OCI-LY3 (cell line): ENCODE results near the gene SNF8.
A peak's percentile ranks its signal among the peaks of the same experiment; 100 is the strongest.

Source experiments
- H2AFZ ChIP-seq: fragments of 200-600, 300-600 bp; shearing (Covaris generic); 2 replicates; pipeline ENCODE4 v1.6.0; 2014; ENCODE audit warnings: antibody characterized with exemption, low read depth, low read length
- H3K27ac ChIP-seq: fragments of 200-600, 300-600 bp; sonication (generic); 2 replicates; pipeline ENCODE4 v1.5.1; 2014; ENCODE audit warnings: mild to moderate bottlenecking, low read length, moderate library complexity, mixed read lengths
- H3K27me3 ChIP-seq: fragments of 200-600, 300-600 bp; sonication (generic); 2 replicates; pipeline ENCODE4 v1.6.1; 2014; ENCODE audit warnings: low read depth, low read length, mixed read lengths
- H3K36me3 ChIP-seq: fragments of 200-600, 300-600 bp; sonication (generic); replicated peaks from 2 replicates; pipeline ENCODE3; 2014; ENCODE audit warnings: low read depth, low read length, mixed read lengths
- H3K4me1 ChIP-seq: fragments of 300-600, 200-600 bp; sonication (generic); 2 replicates; pipeline ENCODE4 v1.6.1; 2014; ENCODE audit warnings: low read length, mixed read lengths
- H3K4me2 ChIP-seq: fragments of 200-600, 300-600 bp; sonication (generic); 2 replicates; pipeline ENCODE4 v1.6.1; 2014; ENCODE audit warnings: low read length, mixed read lengths
- H3K4me3 ChIP-seq: fragments of 300-600, 200-600 bp; sonication (generic); 2 replicates; pipeline ENCODE4 v1.5.1; 2014; ENCODE audit warnings: antibody characterized with exemption, mild to moderate bottlenecking, low read length, moderate library complexity
- H3K79me2 ChIP-seq: fragments of 300-600, 200-600 bp; shearing (Covaris generic); 2 replicates; pipeline ENCODE4 v1.6.1; 2014; ENCODE audit warnings: mild to moderate bottlenecking, low read length, mixed read lengths
- H3K9ac ChIP-seq: fragments of 300-600, 200-600 bp; shearing (Covaris generic); 2 replicates; pipeline ENCODE4 v1.6.0; 2014; ENCODE audit warnings: mild to moderate bottlenecking, low read length, moderate library complexity
- H3K9me3 ChIP-seq: fragments of 200-600, 300-600 bp; shearing (Covaris generic); 2 replicates; pipeline ENCODE4 v1.6.1; 2014; ENCODE audit warnings: low read length, mixed read lengths; ENCODE audit not compliant: insufficient read depth
- H4K20me1 ChIP-seq: fragments of 200-600, 300-600 bp; sonication (generic); 2 replicates; pipeline ENCODE4 v1.6.1; 2016; ENCODE audit warnings: low read length, mixed read lengths; ENCODE audit not compliant: insufficient read depth
- CTCF ChIP-seq: fragments of 200-600, 300-600 bp; sonication (generic); IDR thresholded peaks from 2 replicates; pipeline ENCODE4 v1.5.1; 2014; ENCODE audit warnings: antibody characterized with exemption, low read length, low read depth
- EZH2phosphoT487 ChIP-seq: fragments of 200-600 bp; shearing (Covaris generic); IDR thresholded peaks from 2 replicates; pipeline ENCODE4 v1.6.1; 2018; ENCODE audit warnings: antibody characterized with exemption, mixed run types, low read depth

SNF8 gene

GRCh38 chr17:48944515-48945260 lies at the start of gene SNF8:
SNF8 (minus strand) TSS chr17:48944842; CDS start chr17:48944734, 108 bp downstream.
- no peaks in the 10 kb centered on the region for H3K9me3 ChIP-seq
- TF ChIP-seq CTCF (no peak), EZH2phosphoT487 (no peak)
- H3K79me2 ChIP-seq = peaks cover 23% of the 10 kb centered on the region
- peaks cover 3% of the 10 kb centered on the region for H3K36me3 ChIP-seq
- peak within 1 kb of the TSS; percentile 83 for H2AFZ ChIP-seq
- peak within 1 kb of the TSS; percentile 89 for H3K4me2 ChIP-seq
- peak within 1 kb of the TSS; percentile 80 for H3K9ac ChIP-seq
- peak within 1 kb of the TSS; percentile 100 for H3K4me3 ChIP-seq
- peaks cover 9% of the 10 kb centered on the region for H3K4me1 ChIP-seq
- peak within 1 kb of the TSS; percentile 66 for H3K27ac ChIP-seq
- H4K20me1 ChIP-seq = no peaks in the 10 kb centered on the region
- H3K27me3 ChIP-seq = no peaks in the 10 kb centered on the region

GRCh38 chr17:48993951-48994350 lies 49.3 kb upstream of the SNF8 start:
- H3K9ac ChIP-seq = no peak overlapping the region
- no peak overlapping the region for H3K27ac ChIP-seq
- H2AFZ ChIP-seq = no peak overlapping the region
- H3K4me3 ChIP-seq = no peak overlapping the region
- peaks cover 32% of the 10 kb centered on the region for H3K27me3 ChIP-seq
- no peaks in the 10 kb centered on the region for H3K36me3 ChIP-seq
- TF ChIP-seq EZH2phosphoT487 = no peak
- TF ChIP-seq CTCF = no peak
- peaks cover 16% of the 10 kb centered on the region for H3K79me2 ChIP-seq
- no peak overlapping the region for H3K4me2 ChIP-seq
- H4K20me1 ChIP-seq = no peaks in the 10 kb centered on the region
- no peaks in the 10 kb centered on the region for H3K9me3 ChIP-seq
- 0 out of 2 replicates have a peak, but pooled peaks cover 5% of the 10 kb centered on the region for H3K4me1 ChIP-seq

GRCh38 chr17:48993305-48993704 lies 48.7 kb upstream of the SNF8 start:
- Histone ChIP-seq H3K4me3 (no peak overlapping the region), H3K9me3 (no peaks in the 10 kb centered on the region), H3K9ac (no peak overlapping the region), H3K4me2 (no peak overlapping the region), H3K79me2 (peaks cover 10% of the 10 kb centered on the region), H4K20me1 (no peaks in the 10 kb centered on the region), H3K27me3 (peaks cover 32% of the 10 kb centered on the region), H3K4me1 (no peaks in the 10 kb centered on the region), H3K27ac (no peak overlapping the region), H2AFZ (no peak overlapping the region), H3K36me3 (no peaks in the 10 kb centered on the region)
- TF ChIP-seq EZH2phosphoT487 = no peak
- no peak for TF ChIP-seq CTCF

GRCh38 chr17:48992444-48992843 lies 47.8 kb upstream of the SNF8 start:
- Histone ChIP-seq H3K27ac (no peak overlapping the region), H3K9ac (no peak overlapping the region), H3K36me3 (no peaks in the 10 kb centered on the region), H3K4me1 (no peaks in the 10 kb centered on the region), H2AFZ (no peak overlapping the region), H3K4me2 (no peak overlapping the region), H3K27me3 (peaks cover 32% of the 10 kb centered on the region), H3K4me3 (no peak overlapping the region), H3K9me3 (no peaks in the 10 kb centered on the region), H4K20me1 (no peaks in the 10 kb centered on the region), H3K79me2 (peaks cover 1% of the 10 kb centered on the region)
- TF ChIP-seq CTCF (no peak), EZH2phosphoT487 (no peak)
